Measurements from ENCODE around the gene SORCS2. TPM values are rescaled to one million over a fixed set of nuclear protein-coding genes. Genes with fewer than 3 reads are reported as not detected.

The SORCS2 gene
- total RNA-seq, 1 donor from 2014 or later: 13.8 TPM

DNA sequence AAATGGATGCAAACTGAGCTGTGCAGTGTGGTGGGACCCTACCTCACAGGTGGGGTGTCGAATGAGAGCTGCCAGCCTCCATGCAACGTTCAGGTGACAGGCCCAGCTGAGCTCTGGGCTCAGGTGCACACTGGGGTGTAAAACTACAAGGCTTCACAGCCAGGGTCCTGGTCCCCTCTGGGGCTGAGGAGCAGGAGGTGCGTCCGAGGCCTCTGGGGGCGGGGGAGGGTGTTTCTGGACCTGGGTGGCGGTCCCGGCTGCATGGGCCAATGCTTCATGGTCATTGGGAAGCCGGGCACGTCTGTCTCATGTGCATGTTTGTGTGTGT lies 26.5 kb upstream of the SORCS2 start:
- no peak for TF ChIP-seq EZH2 (IDR thresholded peaks at IDR 0.05; ENCODE audit: insufficient read depth, low read length)
- TF ChIP-seq, protein P1, sequence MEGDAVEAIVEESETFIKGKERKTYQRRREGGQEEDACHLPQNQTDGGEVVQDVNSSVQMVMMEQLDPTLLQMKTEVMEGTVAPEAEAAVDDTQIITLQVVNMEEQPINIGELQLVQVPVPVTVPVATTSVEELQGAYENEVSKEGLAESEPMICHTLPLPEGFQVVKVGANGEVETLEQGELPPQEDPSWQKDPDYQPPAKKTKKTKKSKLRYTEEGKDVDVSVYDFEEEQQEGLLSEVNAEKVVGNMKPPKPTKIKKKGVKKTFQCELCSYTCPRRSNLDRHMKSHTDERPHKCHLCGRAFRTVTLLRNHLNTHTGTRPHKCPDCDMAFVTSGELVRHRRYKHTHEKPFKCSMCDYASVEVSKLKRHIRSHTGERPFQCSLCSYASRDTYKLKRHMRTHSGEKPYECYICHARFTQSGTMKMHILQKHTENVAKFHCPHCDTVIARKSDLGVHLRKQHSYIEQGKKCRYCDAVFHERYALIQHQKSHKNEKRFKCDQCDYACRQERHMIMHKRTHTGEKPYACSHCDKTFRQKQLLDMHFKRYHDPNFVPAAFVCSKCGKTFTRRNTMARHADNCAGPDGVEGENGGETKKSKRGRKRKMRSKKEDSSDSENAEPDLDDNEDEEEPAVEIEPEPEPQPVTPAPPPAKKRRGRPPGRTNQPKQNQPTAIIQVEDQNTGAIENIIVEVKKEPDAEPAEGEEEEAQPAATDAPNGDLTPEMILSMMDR (IDR thresholded peaks at IDR 0.05; ENCODE audit: insufficient read depth, low read depth, low read length): no peak
- peaks cover 3% of the 10 kb centered on the region for H3K27me3 ChIP-seq (ENCODE audit: insufficient read depth, low read length)
- peaks cover 2% of the 10 kb centered on the region for H3K9me3 Mint-ChIP-seq (ENCODE audit: unreplicated experiment)
- H3K4me1 Mint-ChIP-seq (ENCODE audit: low read depth, unreplicated experiment): peaks cover 8% of the 10 kb centered on the region
- H3K9me3 ChIP-seq (ENCODE audit: insufficient read depth, low read depth, low read length): no peaks in the 10 kb centered on the region
- no peak overlapping the region for H3K4me3 Mint-ChIP-seq (ENCODE audit: unreplicated experiment)
- H3K79me2 ChIP-seq (ENCODE audit: insufficient read depth, low read length): no peaks in the 10 kb centered on the region
- no peak overlapping the region for H2AFZ ChIP-seq (ENCODE audit: low read depth, low read length)
- H3K9ac ChIP-seq (ENCODE audit: low read length): no peak overlapping the region
- H3K4me3 ChIP-seq (ENCODE audit: insufficient read depth, low read depth, low read length): no peak overlapping the region
- FAIRE-seq (no peak), DNase-seq (ENCODE audit: low read depth) (no peak)
- no peak overlapping the region for H3K4me2 ChIP-seq (ENCODE audit: low read length)
- no peaks in the 10 kb centered on the region for H3K36me3 ChIP-seq (ENCODE audit: insufficient read depth, low read length)
- H3K27ac Mint-ChIP-seq (ENCODE audit: unreplicated experiment): no peak overlapping the region
- H3K4me1 ChIP-seq (ENCODE audit: insufficient read depth, low read length): peaks cover 8% of the 10 kb centered on the region
- no peaks in the 10 kb centered on the region for H4K20me1 ChIP-seq (ENCODE audit: insufficient read depth, low read length)
- no peaks in the 10 kb centered on the region for H3K36me3 Mint-ChIP-seq (ENCODE audit: low read depth, unreplicated experiment)
- no peak overlapping the region for H3K27ac ChIP-seq (ENCODE audit: low read depth, low read length)
- peaks cover 47% of the 10 kb centered on the region for H3K27me3 Mint-ChIP-seq (ENCODE audit: low read depth, unreplicated experiment)

DNA sequence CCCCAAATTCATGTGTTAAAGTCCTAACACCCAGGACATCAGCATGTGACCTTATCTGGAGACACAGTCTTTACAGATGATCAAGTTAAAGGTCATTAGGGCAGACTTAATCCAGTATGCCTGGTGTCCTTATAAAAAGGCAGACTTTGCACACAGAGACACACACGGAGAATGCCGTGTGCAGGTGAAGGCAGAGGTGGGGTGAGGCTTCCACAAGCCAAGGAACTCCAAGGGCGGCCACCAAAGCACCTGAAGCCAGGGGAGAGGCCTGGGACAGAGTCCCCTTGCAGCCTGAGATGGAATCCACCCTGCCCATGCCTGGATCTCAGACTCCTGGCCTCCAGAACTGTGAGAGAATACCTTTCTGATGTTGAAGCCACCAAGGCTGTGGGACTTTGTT lies 26.1 kb upstream of the SORCS2 start:
- no peaks in the 10 kb centered on the region for H3K36me3 Mint-ChIP-seq (ENCODE audit: low read depth, unreplicated experiment)
- H2AFZ ChIP-seq (ENCODE audit: low read depth, low read length): no peak overlapping the region
- FAIRE-seq: no peak

More for the DNA sequence above, 26.1 kb upstream of the SORCS2 start:
- no peaks in the 10 kb centered on the region for H3K79me2 ChIP-seq (ENCODE audit: insufficient read depth, low read length)
- H3K27ac ChIP-seq (ENCODE audit: low read depth, low read length): no peak overlapping the region
- no peak overlapping the region for H3K9ac ChIP-seq (ENCODE audit: low read length)
- peaks cover 3% of the 10 kb centered on the region for H3K27me3 ChIP-seq (ENCODE audit: insufficient read depth, low read length)
- no peaks in the 10 kb centered on the region for H4K20me1 ChIP-seq (ENCODE audit: insufficient read depth, low read length)
- H3K27ac Mint-ChIP-seq (ENCODE audit: unreplicated experiment): no peak overlapping the region
- DNase-seq (ENCODE audit: low read depth): no peak
- peaks cover 8% of the 10 kb centered on the region for H3K4me1 Mint-ChIP-seq (ENCODE audit: low read depth, unreplicated experiment)
- H3K4me1 ChIP-seq (ENCODE audit: insufficient read depth, low read length): peaks cover 4% of the 10 kb centered on the region
- H3K9me3 Mint-ChIP-seq (ENCODE audit: unreplicated experiment): peaks cover 4% of the 10 kb centered on the region
- no peaks in the 10 kb centered on the region for H3K9me3 ChIP-seq (ENCODE audit: insufficient read depth, low read depth, low read length)
- H3K4me3 ChIP-seq (ENCODE audit: insufficient read depth, low read depth, low read length): no peak overlapping the region
- H3K4me2 ChIP-seq (ENCODE audit: low read length): no peak overlapping the region
- peaks cover 44% of the 10 kb centered on the region for H3K27me3 Mint-ChIP-seq (ENCODE audit: low read depth, unreplicated experiment)
- no peaks in the 10 kb centered on the region for H3K36me3 ChIP-seq (ENCODE audit: insufficient read depth, low read length)
- H3K4me3 Mint-ChIP-seq (ENCODE audit: unreplicated experiment): no peak overlapping the region
- TF ChIP-seq, protein P1 (IDR thresholded peaks at IDR 0.05; ENCODE audit: insufficient read depth, low read depth, low read length): no peak
- TF ChIP-seq EZH2 (IDR thresholded peaks at IDR 0.05; ENCODE audit: insufficient read depth, low read length): no peak

Data from astrocyte (in vitro differentiated cells and primary cell).